ENCODE results near the gene SRR.
"Not testable (repeated sequence)": the region's sequence is repeated elsewhere in the genome, so short reads cannot be mapped to it uniquely, and the experiment has no call there.

The SRR gene

DNA sequence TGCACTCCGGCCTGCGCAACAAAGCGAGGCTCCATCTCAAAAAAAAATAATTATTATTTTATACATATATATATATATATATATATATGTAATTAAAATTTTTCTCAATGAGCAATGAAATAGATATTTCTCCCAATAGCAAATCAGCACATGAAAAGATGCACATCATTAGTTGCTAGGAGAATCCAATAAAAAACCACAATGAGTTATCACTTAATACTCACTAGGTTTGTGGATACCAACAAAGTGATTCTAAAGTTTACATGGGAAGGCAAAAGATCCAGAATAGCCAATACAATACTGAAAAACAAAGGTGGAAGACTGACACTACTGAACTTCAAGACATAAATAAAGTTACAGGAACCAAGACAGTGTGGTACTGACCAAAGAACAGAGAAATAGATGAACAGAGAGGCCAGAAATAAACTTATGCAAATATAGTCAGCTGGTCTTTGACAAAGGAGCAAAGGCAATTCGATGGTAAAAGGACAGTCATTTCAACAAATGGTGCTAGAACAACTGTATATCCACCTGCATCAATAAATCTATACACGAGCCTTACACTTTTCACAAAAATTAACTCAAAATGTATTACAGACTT is 13.8 kb upstream of the SRR start:
- DNase-seq (ENCODE audit: low read depth in 1 of 2, low spot score in 1 of 2): no peak

DNA sequence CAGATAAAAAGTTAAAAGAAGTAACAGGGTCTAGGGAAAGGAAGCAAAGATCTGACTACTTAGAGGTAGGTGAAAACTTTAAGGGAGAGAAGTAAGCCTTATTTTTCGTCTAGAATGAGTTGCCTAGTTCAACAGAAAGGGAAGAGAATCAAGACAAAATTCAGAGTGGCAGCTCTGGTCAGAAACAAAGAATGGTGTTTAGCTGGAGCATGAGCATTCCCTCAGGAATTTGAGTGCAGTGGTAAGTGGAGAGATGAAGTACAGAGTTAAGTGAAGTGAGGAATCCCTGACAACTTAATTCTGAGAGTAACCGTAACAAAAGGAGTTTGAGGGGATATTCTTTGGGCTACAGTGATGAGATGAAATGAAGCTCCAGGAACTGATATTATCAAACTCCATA is 11.7 kb upstream of the SRR start:
- no peak for DNase-seq (ENCODE audit: low read depth in 1 of 2, low spot score in 1 of 2)

DNA sequence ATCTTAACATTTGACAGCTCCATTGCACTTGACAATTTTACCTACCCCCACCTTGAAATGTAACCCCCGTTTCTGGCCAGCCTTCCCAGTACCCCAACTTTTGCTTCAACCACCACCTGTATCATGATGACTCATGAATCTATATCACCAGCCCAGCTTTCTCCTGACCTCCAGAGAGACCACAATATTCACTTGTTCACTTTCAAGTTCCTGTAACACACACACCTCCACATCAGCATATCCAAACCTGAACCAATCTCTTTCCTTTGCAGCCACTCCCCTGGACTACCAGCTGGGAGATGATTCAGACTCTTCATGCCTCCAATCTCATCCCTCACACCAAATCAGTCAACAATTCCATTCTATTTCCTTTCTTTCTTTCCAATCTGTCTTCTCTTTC is 8.2 kb upstream of the SRR start:
- DNase-seq (ENCODE audit: low read depth in 1 of 2, low spot score in 1 of 2): no peak

DNA sequence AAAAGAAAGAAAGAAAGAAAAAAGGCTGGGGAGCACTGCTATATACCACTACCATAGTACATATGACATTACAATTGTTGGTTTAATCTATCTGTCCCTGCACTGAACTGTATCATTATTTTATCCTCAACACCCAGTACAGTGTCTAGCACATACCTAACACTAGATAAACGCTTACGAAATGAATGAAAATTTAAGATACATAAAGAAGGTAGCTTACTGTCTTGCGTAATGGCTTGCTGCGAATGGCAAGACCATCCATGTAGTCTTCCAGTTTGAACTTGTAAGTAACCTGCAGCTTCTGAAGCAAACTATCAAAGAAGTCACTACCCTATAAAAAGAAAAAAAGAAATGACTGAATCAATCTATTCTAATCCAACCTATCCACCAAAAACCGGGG is 6.7 kb upstream of the SRR start:
- DNase-seq (ENCODE audit: low read depth in 1 of 2, low spot score in 1 of 2): no peak

DNA sequence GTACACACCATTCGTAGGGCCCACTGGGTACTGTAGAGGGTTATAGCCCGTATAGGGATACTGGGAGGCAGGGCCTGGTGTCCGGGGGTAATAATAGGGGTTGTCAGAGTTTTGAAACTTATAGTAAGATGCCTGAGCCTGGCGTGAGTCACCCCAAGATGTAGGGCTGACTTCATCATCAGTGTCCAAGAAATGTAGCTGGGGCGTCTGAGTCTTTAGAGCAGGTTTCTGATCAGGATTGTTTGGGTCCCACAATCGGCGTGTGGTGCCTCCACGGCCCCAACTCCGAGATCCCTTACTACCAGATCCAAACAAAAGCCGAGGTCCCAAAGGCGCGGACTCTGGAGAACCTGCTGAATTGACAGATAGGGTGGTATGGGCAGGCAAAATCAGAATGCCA is 4.6 kb upstream of the SRR start:
- no peak for DNase-seq (ENCODE audit: low read depth in 1 of 2, low spot score in 1 of 2)

DNA sequence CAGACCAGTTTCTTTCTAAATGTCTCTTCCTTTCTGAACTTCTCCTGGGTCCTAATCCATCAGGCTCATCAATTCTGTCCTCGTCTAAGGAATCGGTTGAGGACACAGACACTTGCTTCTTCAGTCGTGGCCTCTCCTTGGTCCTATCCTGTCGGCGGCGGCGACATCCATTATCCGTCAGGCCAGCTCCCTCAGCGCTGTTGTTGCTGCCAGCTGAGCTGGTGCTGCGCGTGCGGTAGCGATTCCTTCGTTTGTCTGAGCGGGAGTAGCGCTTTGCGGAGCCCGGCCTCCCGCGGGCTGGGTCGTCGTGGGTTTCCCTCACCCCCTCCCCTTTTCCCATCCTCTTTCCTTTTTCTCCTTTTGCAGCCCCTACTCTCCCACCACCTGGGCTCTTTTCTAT is 4.0 kb upstream of the SRR start:
- DNase-seq (ENCODE audit: low read depth in 1 of 2, low spot score in 1 of 2): no peak

DNA sequence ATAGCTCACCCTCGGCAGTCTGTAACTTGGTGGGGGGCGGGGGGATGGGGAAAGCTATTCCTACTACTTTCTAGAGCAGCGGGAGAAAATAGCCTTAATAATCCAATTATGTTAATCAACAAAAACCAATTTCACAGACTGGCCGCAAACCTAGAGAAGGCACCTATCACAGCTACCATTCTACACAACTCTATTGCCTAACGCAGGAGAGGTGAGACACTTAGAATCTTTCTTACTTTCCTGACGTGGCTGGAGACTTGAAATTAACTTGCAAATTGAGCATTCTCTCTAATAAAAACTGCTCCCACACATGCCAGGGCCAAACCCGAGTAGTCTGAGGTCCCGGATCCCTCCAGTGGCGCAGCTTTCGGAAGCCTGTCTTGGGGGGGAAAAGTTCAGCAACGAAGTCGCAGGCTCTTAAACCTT is 959 bp upstream of the SRR start:
- no peak for DNase-seq (ENCODE audit: low read depth in 1 of 2, low spot score in 1 of 2)

DNA sequence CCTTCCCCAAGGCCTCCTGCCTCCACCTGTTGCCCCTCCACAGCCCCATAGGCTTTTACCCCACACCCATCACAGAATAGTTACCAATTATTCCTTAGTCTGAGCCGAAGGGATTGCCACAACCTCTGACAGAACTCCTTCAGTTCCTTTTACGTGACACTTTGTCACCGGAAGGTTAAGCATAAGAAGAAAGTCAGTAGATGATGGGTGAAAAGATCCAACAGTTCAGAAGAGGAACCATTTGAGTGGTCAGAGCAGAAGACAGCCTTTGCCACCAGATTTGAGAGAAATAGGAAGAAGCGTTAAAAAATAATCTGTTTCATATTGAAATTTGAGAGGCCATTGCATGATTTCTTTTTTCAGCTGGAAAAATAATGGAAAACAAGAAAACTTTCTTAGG is 1.2 kb downstream of the SRR start:
- DNase-seq (ENCODE audit: low read depth in 1 of 2, low spot score in 1 of 2): no peak

DNA sequence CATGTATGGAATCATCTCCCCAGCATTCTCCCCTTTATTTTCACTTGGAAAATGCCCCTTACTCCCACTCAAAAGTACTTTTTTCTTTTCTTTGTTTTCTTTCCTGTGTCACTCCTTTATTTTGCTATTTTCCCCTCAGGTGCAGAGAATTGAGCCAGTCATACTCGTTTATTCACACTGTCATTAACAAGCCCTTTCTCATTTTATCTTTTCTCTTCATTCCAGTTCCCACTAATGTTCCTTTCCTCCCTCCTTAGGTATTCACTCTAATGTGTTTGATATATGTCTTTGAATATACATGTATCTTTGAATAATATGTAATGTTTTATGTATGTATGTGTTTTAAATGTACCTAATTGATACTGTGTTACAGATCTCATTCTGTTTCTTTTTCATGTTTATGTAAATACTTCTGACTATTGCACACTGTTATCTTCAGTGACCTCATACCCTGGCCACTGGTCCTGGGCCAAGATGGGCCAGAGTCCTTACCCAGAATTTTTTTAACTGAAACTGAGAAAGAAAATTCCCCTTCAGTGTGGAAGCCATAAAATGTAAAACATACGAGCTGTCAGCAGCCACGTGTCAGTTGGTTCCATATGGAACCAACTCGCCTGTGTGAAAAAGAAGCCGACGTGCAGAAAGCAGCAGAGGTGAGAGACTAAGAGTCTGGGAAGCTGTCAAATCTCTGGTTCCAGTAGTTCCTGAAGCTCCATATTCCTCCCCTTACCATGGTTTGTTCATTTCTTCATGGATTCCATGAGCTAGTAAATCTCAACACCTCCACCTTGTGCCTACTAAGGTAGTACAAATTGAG is 5.8 kb downstream of the SRR start:
- no peak for DNase-seq (ENCODE audit: low read depth in 1 of 2, low spot score in 1 of 2)

DNA sequence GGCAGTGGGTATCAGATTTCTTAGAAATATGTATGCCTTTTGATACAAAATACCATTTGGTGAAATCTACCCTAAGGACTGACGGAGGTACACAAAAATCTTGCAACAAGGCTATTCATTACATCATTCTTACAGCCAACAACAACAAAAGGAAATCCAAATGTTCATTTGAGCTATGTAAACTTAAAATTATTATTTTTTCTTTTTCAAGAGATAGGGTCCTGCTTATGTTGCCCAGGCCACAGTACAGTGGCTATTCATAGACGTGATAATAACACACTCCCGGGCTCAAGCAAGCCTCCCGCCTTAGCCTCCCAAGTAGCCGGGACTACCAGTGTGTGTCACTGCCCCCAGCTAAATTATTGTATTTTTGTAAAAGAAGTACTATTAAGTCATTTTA is 9.0 kb downstream of the SRR start:
- no peak for DNase-seq (ENCODE audit: low read depth in 1 of 2, low spot score in 1 of 2)

DNA sequence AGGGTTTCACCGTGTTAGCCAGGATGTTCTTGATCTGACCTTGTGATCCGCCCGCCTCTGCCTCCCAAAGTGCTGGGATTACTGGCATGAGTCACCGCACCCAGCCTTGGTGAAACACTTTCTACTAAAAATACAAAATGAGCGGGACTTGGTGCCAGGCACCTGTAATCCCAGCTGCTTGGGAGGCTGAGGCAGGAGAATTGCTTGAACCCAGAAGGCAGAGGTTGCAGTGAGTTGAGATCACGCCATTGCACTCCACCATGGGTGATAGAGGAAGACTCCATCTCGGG is 13.1 kb downstream of the SRR start:
- not testable (repeated sequence) for DNase-seq (ENCODE audit: low read depth in 1 of 2, low spot score in 1 of 2)

DNA sequence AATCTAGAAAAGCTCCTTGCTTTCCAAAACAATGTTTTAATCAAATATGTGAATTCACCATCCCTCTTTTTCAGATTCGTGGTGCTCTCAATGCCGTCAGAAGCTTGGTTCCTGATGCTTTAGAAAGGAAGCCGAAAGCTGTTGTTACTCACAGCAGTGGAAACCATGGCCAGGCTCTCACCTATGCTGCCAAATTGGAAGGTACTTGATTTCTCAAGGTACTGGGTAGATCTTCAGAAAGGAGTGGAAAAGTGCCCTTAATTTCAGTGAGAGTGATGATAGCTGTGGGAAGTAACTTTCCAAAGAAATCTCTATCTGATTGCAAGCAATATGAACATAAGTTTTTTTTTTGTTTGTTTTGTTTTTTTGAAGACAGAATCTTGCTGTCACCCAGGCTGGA is 14.0 kb downstream of the SRR start:
- DNase-seq (ENCODE audit: low read depth in 1 of 2, low spot score in 1 of 2): no peak

DNA sequence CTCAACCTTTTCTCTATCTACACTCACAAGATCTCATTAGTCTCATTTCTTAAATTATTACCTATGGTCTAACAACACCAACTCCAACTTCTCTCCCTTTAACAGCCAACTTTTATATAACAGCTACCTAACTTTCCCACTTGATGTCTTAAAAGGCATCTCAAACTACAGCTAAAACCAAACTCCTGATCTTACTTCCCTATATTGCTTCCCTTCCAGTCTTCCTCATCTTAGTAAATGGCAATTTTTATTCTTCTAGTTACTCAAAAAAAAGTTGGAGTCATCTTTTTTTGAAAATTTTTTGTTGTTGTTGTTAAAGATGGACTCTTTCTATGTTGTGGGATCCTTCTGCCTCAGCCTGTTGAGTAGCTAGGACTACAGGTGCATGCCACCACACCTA is 15.3 kb downstream of the SRR start:
- no peak for DNase-seq (ENCODE audit: low read depth in 1 of 2, low spot score in 1 of 2)

DNA sequence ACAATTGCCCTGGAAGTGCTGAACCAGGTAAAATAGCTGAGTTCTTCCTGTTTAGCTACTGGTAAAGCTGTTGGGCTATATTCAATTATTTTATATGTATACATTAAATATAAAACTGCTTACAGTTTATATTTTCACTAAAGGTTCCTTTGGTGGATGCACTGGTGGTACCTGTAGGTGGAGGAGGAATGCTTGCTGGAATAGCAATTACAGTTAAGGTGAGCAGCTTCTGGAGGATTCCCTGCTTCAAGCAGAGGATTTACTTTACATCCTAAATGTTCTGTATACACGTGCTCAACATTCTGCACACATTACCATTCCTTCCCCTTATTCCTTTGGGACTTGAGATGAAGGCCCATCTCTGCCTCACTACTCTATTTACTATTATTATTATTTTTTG is 17.6 kb downstream of the SRR start:
- DNase-seq (ENCODE audit: low read depth in 1 of 2, low spot score in 1 of 2): no peak

DNA sequence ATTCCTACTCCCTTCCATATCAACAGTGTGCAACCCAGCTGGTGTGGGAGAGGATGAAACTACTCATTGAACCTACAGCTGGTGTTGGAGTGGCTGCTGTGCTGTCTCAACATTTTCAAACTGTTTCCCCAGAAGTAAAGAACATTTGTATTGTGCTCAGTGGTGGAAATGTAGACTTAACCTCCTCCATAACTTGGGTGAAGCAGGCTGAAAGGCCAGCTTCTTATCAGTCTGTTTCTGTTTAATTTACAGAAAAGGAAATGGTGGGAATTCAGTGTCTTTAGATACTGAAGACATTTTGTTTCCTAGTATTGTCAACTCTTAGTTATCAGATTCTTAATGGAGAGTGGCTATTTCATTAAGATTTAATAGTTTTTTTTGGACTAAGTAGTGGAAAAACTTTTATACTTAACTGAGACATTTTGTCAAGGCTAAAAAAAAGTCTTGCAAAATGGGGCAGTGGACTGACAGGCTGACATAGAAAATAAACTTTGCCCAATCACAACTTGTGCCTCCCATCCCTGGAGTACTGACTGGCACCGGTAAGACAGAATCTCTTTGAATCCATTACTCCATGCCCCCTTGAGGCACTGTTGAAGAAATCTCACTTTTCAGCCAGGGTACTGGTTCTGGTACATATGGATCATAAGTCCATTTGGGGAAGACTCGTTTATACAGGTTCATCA is 20.0 kb downstream of the SRR start:
- no peak for DNase-seq (ENCODE audit: low read depth in 1 of 2, low spot score in 1 of 2)

DNA sequence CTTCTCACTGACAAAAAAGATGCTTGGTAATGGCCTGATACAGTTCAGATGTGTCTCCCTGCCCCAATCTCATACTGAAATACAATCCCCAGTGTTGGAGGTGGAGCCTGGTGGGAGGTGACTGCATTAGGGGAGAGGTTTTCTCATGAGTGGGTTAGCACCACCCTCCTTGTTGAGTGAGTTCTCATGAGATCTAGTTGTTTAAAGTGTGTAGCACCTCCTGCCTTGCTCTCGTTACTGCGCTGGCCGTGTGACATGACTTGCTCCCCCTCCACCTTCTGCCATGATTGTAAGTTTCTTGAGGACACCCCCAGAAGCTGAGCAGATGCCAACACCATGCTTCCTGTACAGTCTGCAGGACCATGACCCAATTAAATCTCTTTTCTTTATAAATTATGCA is 27.6 kb downstream of the SRR start:
- DNase-seq (ENCODE audit: low read depth in 1 of 2, low spot score in 1 of 2): no peak

DNA sequence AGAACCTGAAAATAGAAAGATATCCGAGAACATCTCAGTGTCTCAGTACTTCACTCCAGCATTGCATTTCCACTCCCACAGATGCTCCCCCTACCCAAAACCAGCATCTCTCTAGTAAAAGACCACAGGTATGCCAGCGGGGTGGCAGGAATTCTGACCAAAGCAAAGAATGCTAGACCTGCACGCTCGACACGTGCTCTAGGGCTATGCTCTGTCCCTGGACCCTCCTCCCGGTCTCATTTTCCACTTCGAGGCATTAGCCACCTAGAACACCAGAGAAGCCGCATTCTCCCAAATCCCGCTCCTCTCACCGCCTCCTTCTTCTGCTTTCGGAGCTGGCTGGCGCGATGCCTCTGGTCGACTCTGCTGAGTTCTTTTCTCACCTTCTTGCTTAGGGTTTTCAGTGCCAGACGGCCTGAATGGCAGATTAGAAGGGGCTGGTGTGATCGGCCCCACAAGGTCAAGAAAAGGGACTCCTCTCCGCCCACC is 32.0 kb downstream of the SRR start:
- no peak for DNase-seq (ENCODE audit: low read depth in 1 of 2, low spot score in 1 of 2)

DNA sequence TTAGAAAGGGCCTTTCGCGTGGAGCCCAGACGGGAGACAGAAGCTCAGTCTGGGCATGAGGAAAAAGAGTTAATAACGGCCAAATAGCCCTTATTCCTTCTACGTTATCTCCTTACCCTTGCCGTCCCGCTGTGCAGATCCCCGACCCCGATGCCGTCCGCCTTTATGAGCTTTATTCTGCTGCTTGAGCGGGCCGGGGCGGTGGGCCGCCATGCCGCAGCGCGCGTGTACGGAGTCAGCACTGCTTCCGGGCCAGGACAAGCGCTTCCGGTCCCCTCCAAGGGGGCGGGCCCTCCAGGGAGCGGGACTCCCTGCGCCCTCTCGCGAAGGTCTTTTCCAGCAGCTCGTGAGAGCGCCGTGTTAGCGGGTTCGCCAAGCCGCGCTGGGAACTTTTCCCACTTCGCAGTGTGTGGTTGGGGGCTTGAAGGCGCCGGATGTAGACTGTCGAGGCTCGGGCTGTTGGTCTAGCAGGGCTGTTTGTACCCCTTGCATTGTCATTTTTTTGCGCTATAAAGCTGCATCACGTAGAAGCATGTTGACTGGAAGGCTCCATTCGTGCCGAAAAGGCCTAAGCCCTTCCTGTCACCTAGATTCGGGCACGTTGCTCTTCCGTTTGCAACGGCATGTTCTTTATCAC is 32.6 kb downstream of the SRR start, which contains the start of gene TSR1:
TSR1 (minus strand) TSS at position 243 of the 637 bp plus-strand sequence; CDS start at position 213, 30 bp downstream.
- peak; percentile 74 to 84 for DNase-seq (ENCODE audit: low read depth in 1 of 2, low spot score in 1 of 2)

DNA sequence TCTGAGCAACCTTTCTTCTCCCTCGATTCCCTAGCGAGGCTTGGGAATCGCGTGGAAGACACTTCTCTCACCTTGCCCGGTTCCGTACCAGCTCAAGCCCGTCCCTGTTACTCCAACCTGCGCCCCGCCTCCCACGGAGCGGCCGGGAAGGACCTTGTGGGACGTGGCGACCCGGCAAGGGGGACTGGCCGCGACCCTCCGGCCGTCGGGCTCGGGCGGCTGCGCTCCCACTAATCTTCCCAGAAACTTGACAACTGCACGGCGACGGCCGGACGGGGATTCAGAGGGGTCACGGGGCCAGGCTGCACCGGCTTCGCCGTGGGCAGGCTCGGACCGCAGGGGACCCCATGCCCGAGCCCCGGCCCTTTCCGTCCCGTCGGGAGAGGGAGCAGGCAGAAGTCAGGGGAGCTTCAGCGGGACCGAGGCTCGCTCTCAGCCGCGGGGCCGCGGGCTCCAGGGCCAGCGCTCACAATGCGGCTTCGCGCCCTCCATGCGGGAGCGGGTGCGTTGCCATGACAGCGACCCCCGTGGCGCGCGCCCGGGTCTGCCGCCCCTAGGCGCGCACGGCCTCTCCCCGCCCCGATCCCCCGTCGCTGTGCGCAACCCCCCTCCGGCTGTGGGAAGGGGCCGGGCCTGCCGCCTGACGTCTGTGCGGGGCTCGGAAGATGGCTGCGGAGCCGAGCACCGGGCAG is 33.2 kb downstream of the SRR start, which contains the start of gene SGSM2:
SGSM2 (plus strand) TSS at position 650 of the 692 bp plus-strand sequence. CDS start 188 bp downstream, outside the sequence.
- peak; percentile 35 to 61 for DNase-seq (ENCODE audit: low read depth in 1 of 2, low spot score in 1 of 2)

DNA sequence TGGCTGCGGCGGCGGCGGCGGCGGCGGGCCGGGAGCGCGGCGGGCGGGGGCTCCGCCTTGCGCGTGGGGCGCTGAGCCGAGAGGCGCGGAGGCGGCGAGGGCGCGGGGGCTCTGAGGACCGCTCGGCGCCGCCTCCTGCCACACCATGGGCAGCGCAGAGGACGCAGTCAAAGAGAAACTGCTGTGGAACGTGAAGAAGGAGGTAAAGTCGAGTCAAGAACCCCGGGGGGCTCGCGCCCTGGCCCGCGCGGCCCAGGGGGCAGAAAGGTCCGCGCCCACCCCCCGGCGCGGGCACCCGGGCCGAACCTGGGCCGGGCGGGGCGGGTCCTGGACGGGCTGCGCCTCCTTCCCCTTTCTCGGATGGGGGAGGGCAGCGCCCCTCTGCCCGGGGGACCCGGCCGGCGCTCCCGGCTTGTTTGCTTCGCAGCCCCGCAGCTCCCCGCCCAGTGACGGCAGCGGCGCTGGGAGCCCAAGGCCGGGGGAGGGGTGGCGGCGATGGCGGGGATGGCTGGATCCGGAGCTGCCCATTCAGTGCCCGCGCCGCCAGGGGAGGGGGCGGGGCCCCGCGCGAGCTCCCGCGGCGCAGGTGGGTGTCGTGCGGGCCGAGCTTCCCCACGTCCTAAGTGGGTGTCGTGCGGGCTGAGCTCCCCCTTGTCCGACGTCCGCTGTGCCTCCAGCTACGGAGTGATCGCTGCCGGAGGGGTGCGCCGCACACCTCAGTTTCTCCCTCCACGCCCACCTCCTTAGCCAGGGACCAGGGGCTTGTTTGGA is 34.0 kb downstream of the SRR start:
- peak; percentile 29 to 30 for DNase-seq (ENCODE audit: low read depth in 1 of 2, low spot score in 1 of 2)
